ENCODE measurements around the gene FMNL2.

FMNL2 gene

GRCh38 chr2:152405206-152406118 is 70.5 kb downstream of the FMNL2 start:
- DNase-seq, result no peak

- no peak for DNase-seq
Observed at GRCh38 chr2:152406119-152406835, 71.3 kb downstream of the FMNL2 start.

- DNase-seq, result no peak
Observed at GRCh38 chr2:152406836-152407161, 71.8 kb downstream of the FMNL2 start.

- peak in 1 of 2 experiments; percentile 30 for DNase-seq
Observed at GRCh38 chr2:152407204-152407721, 72.3 kb downstream of the FMNL2 start.

- peak; percentile 22 to 45 for DNase-seq
Observed at GRCh38 chr2:152407806-152408205, 72.8 kb downstream of the FMNL2 start.

- DNase-seq, result no peak
Observed at GRCh38 chr2:152408254-152408653, 73.3 kb downstream of the FMNL2 start.

- DNase-seq, result no peak
Observed at GRCh38 chr2:152409386-152410164, 74.6 kb downstream of the FMNL2 start.

GRCh38 chr2:152410165-152410597 is 75.2 kb downstream of the FMNL2 start:
- DNase-seq, result no peak

GRCh38 chr2:152411154-152411553 is 76.2 kb downstream of the FMNL2 start:
- no peak for DNase-seq

GRCh38 chr2:152413228-152414030 is 78.5 kb downstream of the FMNL2 start:
- DNase-seq, result no peak

GRCh38 chr2:152415231-152415642 is 80.3 kb downstream of the FMNL2 start:
- no peak for DNase-seq

GRCh38 chr2:152415796-152416195 is 80.8 kb downstream of the FMNL2 start:
- no peak for DNase-seq

- DNase-seq, result no peak
Observed at GRCh38 chr2:152418688-152419087, 83.7 kb downstream of the FMNL2 start.

- DNase-seq, result no peak
Observed at GRCh38 chr2:152419944-152420343, 85.0 kb downstream of the FMNL2 start.

GRCh38 chr2:152420363-152420762 is 85.4 kb downstream of the FMNL2 start:
- DNase-seq, result no peak

GRCh38 chr2:152420936-152421335 is 86.0 kb downstream of the FMNL2 start:
- DNase-seq, result no peak

GRCh38 chr2:152421521-152422370 is 86.8 kb downstream of the FMNL2 start:
- DNase-seq, result no peak

GRCh38 chr2:152423684-152424083 is 88.7 kb downstream of the FMNL2 start:
- DNase-seq, result no peak

GRCh38 chr2:152425765-152426727 is 91.1 kb downstream of the FMNL2 start:
- peak in 1 of 2 experiments; percentile 38 for DNase-seq

- DNase-seq, result no peak
Observed at GRCh38 chr2:152426801-152427200, 91.8 kb downstream of the FMNL2 start.

All from NCI-H524 (cell line).